SJCRH30 (cell line): ENCODE data around the gene GMCL2. TPM values are rescaled to one million over a fixed set of nuclear protein-coding genes. Genes with fewer than 3 reads are reported as not detected.

Experiments
- DNase-seq, 2 experiments: peaks; one replicate each; pipeline ENCODE4 v3.0.0-alpha.2; 2015 to 2020
- H3K27ac ChIP-seq: fragments of 250-450 bp; sonication (Bioruptor Pico); 2 replicates; pipeline ENCODE4 v1.5.1; 2020; ENCODE audit warnings: mild to moderate bottlenecking, moderate library complexity
- H3K27me3 ChIP-seq: fragments of 250-450 bp; sonication (Bioruptor Pico); 2 replicates; pipeline ENCODE4 v1.5.1; 2020; ENCODE audit warnings: mild to moderate bottlenecking, moderate library complexity
- H3K36me3 ChIP-seq: fragments of 250-450 bp; sonication (Bioruptor Pico); 2 replicates; pipeline ENCODE4 v1.5.1; 2020; ENCODE audit warnings: mild to moderate bottlenecking, moderate library complexity
- H3K4me1 ChIP-seq: fragments of 250-450 bp; sonication (Bioruptor Pico); 2 replicates; pipeline ENCODE4 v1.5.1; 2020; ENCODE audit warnings: mild to moderate bottlenecking, moderate library complexity
- H3K4me3 ChIP-seq: fragments of 250-450 bp; sonication (Bioruptor Pico); 2 replicates; pipeline ENCODE4 v1.5.1; 2020; ENCODE audit warnings: mild to moderate bottlenecking, moderate library complexity
- H3K9me3 ChIP-seq: fragments of 250-450 bp; sonication (Bioruptor Pico); replicated peaks from 2 replicates; pipeline ENCODE4 v1.5.1; 2020; ENCODE audit warnings: mild to moderate bottlenecking, moderate library complexity
- total RNA-seq: library from RNA; depleted of rRNA; stranded (reverse); fragments of >200 nt; shearing (Covaris generic); gene quantifications from 2 replicates; pipeline ENCODE4 v1.2.3, GENCODE V29; 2014; rRNA removed

Gene GMCL2
- total RNA-seq, 1 experiment from 2014 or later = not detected

DNA sequence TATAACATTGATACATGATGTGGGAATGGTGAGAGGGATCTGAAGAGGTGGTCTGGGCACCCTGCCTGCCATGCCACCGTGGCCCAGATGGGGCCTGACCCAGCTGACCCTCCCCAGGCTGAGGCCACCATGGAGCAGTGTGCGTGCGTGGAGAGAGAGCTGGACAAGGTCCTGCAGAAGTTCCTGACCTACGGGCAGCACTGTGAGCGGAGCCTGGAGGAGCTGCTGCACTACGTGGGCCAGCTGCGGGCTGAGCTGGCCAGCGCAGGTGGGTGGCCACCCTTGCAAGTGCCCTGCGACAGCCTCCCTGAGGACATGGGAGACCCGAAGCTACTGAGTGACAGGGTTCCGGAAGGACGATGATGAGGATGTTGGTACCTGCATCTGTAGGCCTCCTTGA is 49.2 kb downstream of the GMCL2 start:
- Histone ChIP-seq H3K27ac (no peak overlapping the region), H3K4me3 (no peak overlapping the region), H3K36me3 (peaks cover 22% of the 10 kb centered on the region), H3K4me1 (peaks cover 4% of the 10 kb centered on the region), H3K9me3 (no peaks in the 10 kb centered on the region), H3K27me3 (no peaks in the 10 kb centered on the region)
- no peak for DNase-seq

DNA sequence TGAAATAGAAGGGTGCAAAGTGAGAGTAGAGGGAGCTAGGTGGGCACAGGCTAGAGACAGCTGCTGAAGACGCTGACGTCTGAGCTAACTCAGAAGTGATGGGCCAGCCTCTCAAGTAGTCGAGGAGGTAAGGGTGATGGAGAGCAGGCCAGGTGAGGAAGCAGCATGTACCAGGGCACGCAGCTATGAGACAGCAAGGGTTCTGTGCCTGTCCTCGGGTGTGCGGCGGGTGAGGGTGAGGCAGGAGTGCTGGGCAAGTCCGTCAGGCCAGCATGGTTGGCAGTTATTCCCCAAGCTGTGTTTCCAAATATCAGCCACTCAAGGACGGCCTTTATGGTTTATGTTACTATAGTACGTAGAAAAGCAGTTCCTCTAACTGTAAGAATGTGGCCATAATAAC is 50.2 kb downstream of the GMCL2 start:
- no peak for DNase-seq
- H3K4me3 ChIP-seq = no peak overlapping the region
- no peaks in the 10 kb centered on the region for H3K9me3 ChIP-seq
- H3K27me3 ChIP-seq = no peaks in the 10 kb centered on the region
- no peak overlapping the region for H3K27ac ChIP-seq
- H3K4me1 ChIP-seq = no peaks in the 10 kb centered on the region
- H3K36me3 ChIP-seq = peaks cover 18% of the 10 kb centered on the region

Other genes starting within 250 kb of the GMCL2 start
- gene PROP1, start 191.1 kb downstream of the GMCL2 start, total RNA-seq = 0.28 and 0.84 TPM in 2 replicates
- 43.8 and 45.8 TPM in 2 replicates for gene N4BP3, start 73.8 kb downstream of the GMCL2 start, total RNA-seq
- gene RMND5B, start 56.4 kb downstream of the GMCL2 start, total RNA-seq = 24.6 and 24.7 TPM in 2 replicates
- gene NHP2, start 33.5 kb downstream of the GMCL2 start, total RNA-seq = 277 and 303 TPM in 2 replicates
- gene HNRNPAB, start 17.2 kb upstream of the GMCL2 start, total RNA-seq = 244 and 266 TPM in 2 replicates
- 16.0 and 21.2 TPM in 2 replicates for gene PHYKPL, start 45.4 kb upstream of the GMCL2 start, total RNA-seq